Astrocyte of the spinal cord (primary cell): ENCODE results near the gene CCL17.
"Not testable (repeated sequence)": the region's sequence is repeated elsewhere in the genome, so short reads cannot be mapped to it uniquely, and the experiment has no call there.

Experiments
- DNase-seq: peaks from one replicate; pipeline ENCODE4 v3.0.0; 2011; ENCODE audit warnings: low read depth, low spot score
- H3K4me3 ChIP-seq: 2 replicates; pipeline ENCODE4 v1.5.1; 2011; ENCODE audit warnings: low read depth, mild to moderate bottlenecking, low read length, moderate library complexity
- in situ Hi-C: cut with HindIII; loops from 2 replicates; pipeline ENCODE4 v1.10.0; 2017; ENCODE audit warnings: low sequenced_read_pairs
- TF ChIP-seq, protein P1 (sequence below): IDR thresholded peaks from 2 replicates; pipeline ENCODE4 v1.5.1; 2012; ENCODE audit warnings: low read depth, mild to moderate bottlenecking, low read length, inconsistent platforms

CCL17 gene

DNA sequence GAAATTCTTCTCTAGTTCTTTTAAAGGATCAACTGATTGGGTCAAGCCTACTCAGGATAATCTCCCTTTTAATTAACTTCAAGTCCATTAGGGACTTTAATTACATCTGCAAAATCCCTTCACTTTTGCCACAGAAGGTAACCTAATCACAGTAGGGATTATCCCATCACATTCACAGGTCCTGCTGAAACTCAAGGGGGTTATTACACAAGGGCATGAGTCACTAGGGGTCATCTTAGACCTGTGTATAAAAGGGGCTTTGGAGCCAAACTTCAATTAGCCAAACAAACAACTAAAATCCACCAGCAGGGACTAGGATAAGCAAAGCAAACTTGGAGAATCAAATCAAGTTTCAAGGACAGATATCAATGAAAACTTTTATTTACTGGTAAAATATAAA lies 23.3 kb downstream of the CCL17 start:
- TF ChIP-seq, protein P1, sequence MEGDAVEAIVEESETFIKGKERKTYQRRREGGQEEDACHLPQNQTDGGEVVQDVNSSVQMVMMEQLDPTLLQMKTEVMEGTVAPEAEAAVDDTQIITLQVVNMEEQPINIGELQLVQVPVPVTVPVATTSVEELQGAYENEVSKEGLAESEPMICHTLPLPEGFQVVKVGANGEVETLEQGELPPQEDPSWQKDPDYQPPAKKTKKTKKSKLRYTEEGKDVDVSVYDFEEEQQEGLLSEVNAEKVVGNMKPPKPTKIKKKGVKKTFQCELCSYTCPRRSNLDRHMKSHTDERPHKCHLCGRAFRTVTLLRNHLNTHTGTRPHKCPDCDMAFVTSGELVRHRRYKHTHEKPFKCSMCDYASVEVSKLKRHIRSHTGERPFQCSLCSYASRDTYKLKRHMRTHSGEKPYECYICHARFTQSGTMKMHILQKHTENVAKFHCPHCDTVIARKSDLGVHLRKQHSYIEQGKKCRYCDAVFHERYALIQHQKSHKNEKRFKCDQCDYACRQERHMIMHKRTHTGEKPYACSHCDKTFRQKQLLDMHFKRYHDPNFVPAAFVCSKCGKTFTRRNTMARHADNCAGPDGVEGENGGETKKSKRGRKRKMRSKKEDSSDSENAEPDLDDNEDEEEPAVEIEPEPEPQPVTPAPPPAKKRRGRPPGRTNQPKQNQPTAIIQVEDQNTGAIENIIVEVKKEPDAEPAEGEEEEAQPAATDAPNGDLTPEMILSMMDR, result no peak
- H3K4me3 ChIP-seq, result no peak overlapping the region
- in situ Hi-C loops, result no loop called here
- no peak for DNase-seq

GRCh38 chr16:57430955-57431354 lies 26.4 kb downstream of the CCL17 start:
- TF ChIP-seq, protein P1, result no peak
- in situ Hi-C loops, result no loop called here
- no peak for DNase-seq
- H3K4me3 ChIP-seq, result no peak overlapping the region

DNA sequence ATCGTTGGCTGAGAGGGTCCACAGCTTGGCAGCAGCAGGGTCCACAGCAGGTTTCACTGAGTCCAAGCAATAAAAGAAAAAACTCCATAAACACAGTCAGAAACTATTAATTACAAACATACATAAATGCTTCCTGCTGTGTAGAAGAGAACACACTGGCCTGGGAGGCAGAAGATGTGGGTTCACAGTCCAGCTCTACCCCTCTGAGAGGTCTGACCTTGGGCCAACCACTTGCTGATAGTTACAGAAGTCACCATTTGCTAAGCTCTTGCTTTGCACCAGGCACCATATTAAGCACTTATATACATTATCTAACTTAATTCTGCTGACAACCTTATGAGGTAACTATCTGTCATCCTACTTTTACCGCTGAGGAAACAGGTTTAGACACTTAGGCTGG lies 27.9 kb downstream of the CCL17 start:
- no peak overlapping the region for H3K4me3 ChIP-seq
- in situ Hi-C loops, result no loop called here
- TF ChIP-seq, protein P1, result no peak
- no peak for DNase-seq

- no peak for DNase-seq
- in situ Hi-C loops, result no loop called here
- TF ChIP-seq, protein P1, result no peak
- no peak overlapping the region for H3K4me3 ChIP-seq
Measured at GRCh38 chr16:57432989-57433388, 28.4 kb downstream of the CCL17 start.

DNA sequence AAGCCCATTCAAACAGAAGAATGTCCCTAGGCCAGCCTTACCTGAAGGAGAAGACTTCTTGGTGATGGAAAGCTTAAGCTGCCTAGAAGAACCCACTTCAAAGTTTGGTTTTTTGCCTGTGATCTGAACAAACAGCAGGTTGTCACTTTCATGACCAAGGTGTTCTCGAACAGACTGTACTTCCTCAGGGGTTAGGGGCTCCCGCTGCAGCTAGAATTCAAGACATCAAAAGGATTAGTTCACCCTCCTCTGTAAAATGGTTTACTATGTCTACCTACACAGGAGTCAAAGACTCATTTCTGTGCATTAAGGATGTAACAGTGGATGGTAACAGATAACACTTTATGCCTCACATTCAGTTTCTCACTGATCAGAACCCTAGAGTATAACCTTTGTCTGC lies 29.4 kb downstream of the CCL17 start:
- TF ChIP-seq, protein P1, result no peak
- DNase-seq, result no peak
- H3K4me3 ChIP-seq, result no peak overlapping the region
- in situ Hi-C loops, result no loop called here

DNA sequence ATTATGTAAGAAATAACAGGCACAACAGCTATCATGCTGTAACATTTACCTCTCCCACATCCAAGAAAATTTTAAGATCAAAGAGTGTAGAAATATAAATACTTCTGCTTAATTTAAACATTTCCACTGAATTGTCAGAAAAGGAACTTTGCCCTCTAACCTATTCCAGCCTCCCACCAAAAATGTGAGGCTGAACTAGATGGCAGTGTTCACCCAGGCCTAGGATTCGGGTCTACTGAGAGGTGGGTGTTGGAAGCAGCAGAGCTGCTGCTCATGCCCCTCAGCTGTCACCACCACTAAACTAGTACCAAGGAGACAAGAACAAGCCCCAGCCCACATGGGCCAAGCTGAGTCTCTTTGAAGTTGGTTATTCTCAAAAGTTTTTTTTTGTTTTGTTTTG lies 31.3 kb downstream of the CCL17 start:
- H3K4me3 ChIP-seq, result no peak overlapping the region
- in situ Hi-C loops, result no loop called here
- no peak for DNase-seq
- TF ChIP-seq, protein P1, result no peak

GRCh38 chr16:57439947-57440346 lies 35.4 kb downstream of the CCL17 start:
- in situ Hi-C loops, H3K4me3 ChIP-seq: not testable (repeated sequence)

GRCh38 chr16:57440551-57440950 lies 36.0 kb downstream of the CCL17 start:
- in situ Hi-C loops, DNase-seq, H3K4me3 ChIP-seq: not testable (repeated sequence)

More at GRCh38 chr16:57439947-57440346, 35.4 kb downstream of the CCL17 start:
- DNase-seq, result not testable (repeated sequence)
